Smooth muscle cell (in vitro differentiated cells): ENCODE measurements around the gene CMC1. TPM values are rescaled to one million over a fixed set of nuclear protein-coding genes. Genes with fewer than 3 reads are reported as not detected.

Experiments
- DNase-seq: peaks from one replicate; lab custom pipeline; 2025; ENCODE audit not compliant: unreplicated experiment; lab: John Stamatoyannopoulos, UW
- H2AFZ ChIP-seq: fragments of 200-600 bp; sonication (generic); 2 replicates; pipeline ENCODE4 v1.6.0; 2016; ENCODE audit warnings: antibody characterized with exemption, low read depth, mild to moderate bottlenecking
- H3F3A ChIP-seq: fragments of 200-600 bp; sonication (generic); 2 replicates; pipeline ENCODE4 v1.6.0; 2017; ENCODE audit warnings: antibody characterized with exemption, low read depth
- H3K27ac ChIP-seq: fragments of 200-600 bp; sonication (generic); 2 replicates; pipeline ENCODE4 v1.5.1; 2016; ENCODE audit warnings: low read depth, mild to moderate bottlenecking
- H3K27me3 ChIP-seq: fragments of 200-600 bp; sonication (generic); 2 replicates; pipeline ENCODE4 v1.6.1; 2016; ENCODE audit warnings: low read depth, mild to moderate bottlenecking
- H3K36me3 ChIP-seq: fragments of 200-600 bp; sonication (generic); 2 replicates; pipeline ENCODE4 v1.5.1; 2016; ENCODE audit warnings: low read depth
- H3K4me1 ChIP-seq: fragments of 200-600 bp; sonication (generic); 2 replicates; pipeline ENCODE4 v1.5.1; 2016; ENCODE audit warnings: low read depth
- H3K4me2 ChIP-seq: fragments of 200-600 bp; sonication (generic); 2 replicates; pipeline ENCODE4 v1.6.0; 2016; ENCODE audit warnings: mild to moderate bottlenecking
- H3K4me3 ChIP-seq: fragments of 200-600 bp; sonication (generic); 2 replicates; pipeline ENCODE4 v1.5.1; 2016; ENCODE audit warnings: mild to moderate bottlenecking
- H3K79me2 ChIP-seq: fragments of 200-600 bp; sonication (generic); 2 replicates; pipeline ENCODE4 v1.6.0; 2016; ENCODE audit warnings: low read depth, mild to moderate bottlenecking
- H3K9ac ChIP-seq: fragments of 200-600 bp; sonication (generic); 2 replicates; pipeline ENCODE4 v1.6.0; 2016; ENCODE audit warnings: low read depth
- H3K9me3 ChIP-seq: fragments of 200-600 bp; sonication (generic); replicated peaks from 2 replicates; pipeline ENCODE4 v1.5.1; 2016; ENCODE audit warnings: low read depth
- H4K20me1 ChIP-seq: fragments of 200-600 bp; sonication (generic); 2 replicates; pipeline ENCODE4 v1.6.0; 2016; ENCODE audit warnings: low read depth
- CTCF ChIP-seq: fragments of 200-600 bp; sonication (generic); IDR thresholded peaks from 2 replicates; pipeline ENCODE4 v1.5.1; 2017; ENCODE audit warnings: borderline replicate concordance, mild to moderate bottlenecking, antibody characterized with exemption; ENCODE audit not compliant: insufficient read depth, poor library complexity, severe bottlenecking
- WGBS: methylation state at CpG from one replicate; pipeline ENCODE4 v1.1.7; 2016; ENCODE audit warnings: low lambda C conversion rate; 5-methylcytosine and 5-hydroxymethylcytosine counted together
- polyA plus RNA-seq: library from polyadenylated mRNA; unstranded; fragments of >200 nt; fragmentation: Nextera tagmentation; extraction: Ambion mirVana; gene quantifications from 2 replicates; pipeline ENCODE4 v1.2.1, GENCODE V29; 2016
- total RNA-seq: library from RNA; depleted of rRNA; stranded (reverse); fragments of >200 nt; gene quantifications from 2 replicates; pipeline ENCODE4 v1.2.3, GENCODE V29; 2014

CMC1 gene
- total and polyA plus RNA-seq, 2 experiments from 2014 or later = 23.0 to 41.4 TPM

GRCh38 chr3:28243424-28244106 lies 2.1 kb downstream of the CMC1 start:
- DNase-seq = no peak
- Histone ChIP-seq H4K20me1 (peaks cover 32% of the 10 kb centered on the region), H3K9me3 (no peaks in the 10 kb centered on the region), H3K4me2 (no peak overlapping the region), H3K79me2 (peaks cover 40% of the 10 kb centered on the region), H3F3A (no peaks in the 10 kb centered on the region), H3K27ac (no peak overlapping the region), H3K27me3 (no peaks in the 10 kb centered on the region), H2AFZ (no peak overlapping the region), H3K9ac (no peak overlapping the region), H3K36me3 (no peaks in the 10 kb centered on the region), H3K4me1 (peaks cover 15% of the 10 kb centered on the region), H3K4me3 (no peak overlapping the region)
- 58% methylated on average over 3 of the region's 3 CpGs for WGBS
- no peak for TF ChIP-seq CTCF

DNA sequence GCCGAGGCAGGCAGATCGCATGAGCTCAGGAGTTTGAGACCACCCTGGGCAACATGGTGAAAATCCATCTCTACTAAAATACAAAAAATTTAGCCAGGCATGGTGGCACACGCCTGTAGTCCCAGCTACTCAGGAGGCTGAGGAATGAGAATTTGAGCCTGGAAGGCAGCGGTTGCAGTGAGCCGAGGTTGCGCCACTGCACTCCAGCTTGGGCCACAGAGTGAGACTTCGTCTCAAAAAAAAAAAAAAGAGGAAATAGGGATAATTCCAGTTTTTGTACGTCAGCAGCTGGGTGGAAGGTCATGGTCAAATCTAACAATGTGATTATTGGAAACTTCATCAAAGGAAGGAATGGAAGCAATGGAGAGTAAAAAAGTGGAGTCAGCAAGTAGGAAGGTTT lies 3.1 kb downstream of the CMC1 start:
- H3K36me3 ChIP-seq = no peaks in the 10 kb centered on the region
- H3K27ac ChIP-seq = no peak overlapping the region
- no peak overlapping the region for H2AFZ ChIP-seq
- H3K9ac ChIP-seq = no peak overlapping the region
- H3K27me3 ChIP-seq = no peaks in the 10 kb centered on the region
- no peaks in the 10 kb centered on the region for H3F3A ChIP-seq
- peaks cover 15% of the 10 kb centered on the region for H3K4me1 ChIP-seq
- DNase-seq = no peak
- H3K4me2 ChIP-seq = no peak overlapping the region
- H4K20me1 ChIP-seq = peaks cover 41% of the 10 kb centered on the region
- TF ChIP-seq CTCF = no peak
- H3K9me3 ChIP-seq = no peaks in the 10 kb centered on the region
- peaks cover 42% of the 10 kb centered on the region for H3K79me2 ChIP-seq
- 96% methylated on average over 8 of the region's 8 CpGs for WGBS
- no peak overlapping the region for H3K4me3 ChIP-seq

- Histone ChIP-seq H3K9me3 (no peaks in the 10 kb centered on the region), H3K4me3 (no peak overlapping the region), H3K9ac (no peak overlapping the region), H4K20me1 (peaks cover 61% of the 10 kb centered on the region), H3K27ac (no peak overlapping the region), H2AFZ (no peak overlapping the region), H3K36me3 (no peaks in the 10 kb centered on the region), H3K4me2 (no peak overlapping the region), H3K79me2 (peaks cover 38% of the 10 kb centered on the region), H3F3A (no peaks in the 10 kb centered on the region), H3K4me1 (peaks cover 4% of the 10 kb centered on the region), H3K27me3 (no peaks in the 10 kb centered on the region)
- 60% methylated on average over 1 of the region's 1 CpG for WGBS
- DNase-seq = no peak
- no peak for TF ChIP-seq CTCF
Observed at GRCh38 chr3:28247286-28247685, 5.9 kb downstream of the CMC1 start.

DNA sequence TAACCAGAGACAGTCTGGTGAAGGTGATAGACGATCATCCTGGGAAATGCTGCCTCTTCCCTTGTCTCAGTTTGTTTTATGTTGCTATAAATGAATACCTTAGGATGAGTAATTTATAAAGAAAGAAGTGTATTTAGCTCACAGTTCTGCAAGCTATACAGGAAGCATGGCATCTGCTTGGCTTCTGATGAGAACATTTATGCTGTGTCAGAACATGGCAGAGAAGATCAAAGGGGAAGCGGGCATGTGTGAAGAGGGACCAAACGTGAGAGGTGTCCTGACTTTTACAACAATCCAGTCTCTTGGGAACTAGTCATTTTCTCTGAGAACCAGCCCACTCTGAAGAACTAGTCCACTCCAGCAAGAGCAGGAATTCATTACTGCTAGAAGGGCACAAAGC lies 9.6 kb downstream of the CMC1 start:
- peaks cover 76% of the 10 kb centered on the region for H4K20me1 ChIP-seq
- H3K27ac ChIP-seq = no peak overlapping the region
- H3K27me3 ChIP-seq = no peaks in the 10 kb centered on the region
- WGBS = 90% methylated on average over 3 of the region's 3 CpGs
- no peak overlapping the region for H2AFZ ChIP-seq
- H3K9ac ChIP-seq = no peak overlapping the region
- peaks cover 15% of the 10 kb centered on the region for H3K79me2 ChIP-seq
- no peaks in the 10 kb centered on the region for H3K9me3 ChIP-seq
- no peak overlapping the region for H3K4me2 ChIP-seq
- no peak overlapping the region for H3K4me3 ChIP-seq
- H3K4me1 ChIP-seq = no peaks in the 10 kb centered on the region
- TF ChIP-seq CTCF = no peak
- no peak for DNase-seq
- H3F3A ChIP-seq = no peaks in the 10 kb centered on the region
- no peaks in the 10 kb centered on the region for H3K36me3 ChIP-seq
